Liver (tissue), 9 donors: ENCODE results near the gene GNA14. TPM values are rescaled to one million over a fixed set of nuclear protein-coding genes. Genes with fewer than 3 reads are reported as not detected.

Experiments used
- DNase-seq: peaks from one replicate; pipeline ENCODE4 v3.0.0-alpha.2; 2017; ENCODE audit warnings: low spot score
- H3K27ac ChIP-seq, 2 donors: one replicate each; pipeline ENCODE4 v1.7.0; 2013; ENCODE audit warnings: inconsistent platforms in 2 of 2, low read length in 2 of 2, control low read depth in 1 of 2, low read depth in 1 of 2, mild to moderate bottlenecking in 1 of 2
- H3K27me3 ChIP-seq, 4 donors: one replicate each; pipeline versions ENCODE4 v1.6.1 to v1.7.0; 2013; ENCODE audit warnings: low read length in 3 of 4, inconsistent platforms in 1 of 4, mild to moderate bottlenecking in 1 of 4, moderate library complexity in 1 of 4; ENCODE audit not compliant: control insufficient read depth in 4 of 4, insufficient read depth in 4 of 4
- H3K36me3 ChIP-seq, 4 donors: one replicate each; pipeline versions ENCODE4 v1.6.1 to v1.7.0; 2013; ENCODE audit warnings: low read length in 3 of 4, mild to moderate bottlenecking in 3 of 4, low read depth in 1 of 4, moderate library complexity in 1 of 4; ENCODE audit not compliant: control insufficient read depth in 4 of 4, insufficient read depth in 3 of 4
- H3K4me1 ChIP-seq, 4 donors: one replicate each; pipeline versions ENCODE4 v1.6.1 to v1.7.0; 2013; ENCODE audit warnings: low read length in 3 of 4, mild to moderate bottlenecking in 3 of 4, moderate library complexity in 1 of 4; ENCODE audit not compliant: control insufficient read depth in 4 of 4, insufficient read depth in 4 of 4
- H3K4me3 ChIP-seq, 3 donors: one replicate each; pipeline versions ENCODE4 v1.6.1 to v1.7.0; 2013; ENCODE audit warnings: low read length in 3 of 3, control low read depth in 1 of 3, low read depth in 1 of 3, mild to moderate bottlenecking in 1 of 3
- H3K9ac ChIP-seq, 2 donors: one replicate each; pipeline ENCODE4 v1.7.0; 2013; ENCODE audit warnings: low read length in 2 of 2, mild to moderate bottlenecking in 2 of 2, moderate library complexity in 2 of 2, control low read depth in 1 of 2, low read depth in 1 of 2
- H3K9me3 ChIP-seq, 4 donors: one replicate each; pipeline versions ENCODE4 v1.6.1 to v1.7.0; 2013; ENCODE audit warnings: low read length in 3 of 4; ENCODE audit not compliant: control insufficient read depth in 4 of 4
- ATF3 ChIP-seq: IDR thresholded peaks from 2 replicates; pipeline ENCODE4 v1.6.1; 2016; ENCODE audit warnings: antibody characterized with exemption
- CTCF ChIP-seq: fragments of 150-350 bp; IDR thresholded peaks from 2 replicates; pipeline ENCODE4 v1.5.1; 2017; ENCODE audit warnings: improper control_type of control experiment, low read depth, low read length; ENCODE audit not compliant: missing input control
- EGR1 ChIP-seq, 2 donors: IDR thresholded peaks; 2 replicates each; pipeline ENCODE4 v1.6.1; 2016 to 2018; ENCODE audit warnings: antibody characterized with exemption in 2 of 2, low read depth in 2 of 2
- FOXA1 ChIP-seq: IDR thresholded peaks from 2 replicates; pipeline ENCODE4 v1.6.1; 2016; ENCODE audit warnings: antibody characterized with exemption
- FOXA2 ChIP-seq: IDR thresholded peaks from 2 replicates; pipeline ENCODE4 v1.6.1; 2016; ENCODE audit warnings: antibody characterized with exemption
- GABPA ChIP-seq, 2 donors: IDR thresholded peaks in 1 of 2; conservative IDR thresholded peaks in 1 of 2; 2 replicates each; pipeline ENCODE4 v1.6.1; 2016; ENCODE audit warnings: antibody characterized with exemption in 2 of 2, mild to moderate bottlenecking in 1 of 2, moderate library complexity in 1 of 2
- HNF4G ChIP-seq: IDR thresholded peaks from 2 replicates; pipeline ENCODE4 v1.6.1; 2016; ENCODE audit warnings: antibody characterized with exemption
- JUND ChIP-seq, 2 donors: IDR thresholded peaks; 2 replicates each; pipeline ENCODE4 v1.6.1; 2016; ENCODE audit warnings: antibody characterized with exemption in 2 of 2
- MAX ChIP-seq: IDR thresholded peaks from 2 replicates; pipeline ENCODE4 v1.6.1; 2016; ENCODE audit warnings: antibody characterized with exemption
- NR2F2 ChIP-seq: IDR thresholded peaks from 2 replicates; pipeline ENCODE4 v1.6.1; 2016; ENCODE audit warnings: antibody characterized with exemption
- RAD21 ChIP-seq, 2 donors: IDR thresholded peaks; 2 replicates each; pipeline ENCODE4 v1.6.1; 2016; ENCODE audit warnings: antibody characterized with exemption in 2 of 2, mild to moderate bottlenecking in 2 of 2
- REST ChIP-seq: IDR thresholded peaks from 2 replicates; pipeline ENCODE4 v1.6.1; 2016; ENCODE audit warnings: antibody characterized with exemption, mild to moderate bottlenecking
- RXRA ChIP-seq, 2 donors: IDR thresholded peaks; 2 replicates each; pipeline ENCODE4 v1.6.1; 2017 to 2018; ENCODE audit warnings: antibody characterized with exemption in 2 of 2, mild to moderate bottlenecking in 1 of 2
- SP1 ChIP-seq: IDR thresholded peaks from 2 replicates; pipeline ENCODE4 v1.6.1; 2018; ENCODE audit warnings: antibody characterized with exemption, mild to moderate bottlenecking
- ZBTB33 ChIP-seq: IDR thresholded peaks from 2 replicates; pipeline ENCODE4 v1.6.1; 2016; ENCODE audit warnings: antibody characterized with exemption
- WGBS: extraction: QIAGEN DNeasy Blood & Tissue Kit; methylation state at CpG from one replicate; pipeline ENCODE4 v1.1.7; 2013; 5-methylcytosine and 5-hydroxymethylcytosine counted together
- polyA plus RNA-seq, 2 donors: library from polyadenylated mRNA; stranded (reverse) in 1 of 2; unstranded in 1 of 2; fragments of 200-250 nt in 1 of 2; fragments of >200 nt in 1 of 2; fragmentation: Nextera tagmentation in 1 of 2; extraction: Ambion mirVana in 1 of 2; gene quantifications; one replicate each; pipeline versions ENCODE4 v1.2.1 to v1.2.3, GENCODE V29; 2013 to 2015
- total RNA-seq, 2 donors: library from RNA; depleted of rRNA; stranded (reverse); fragments of >200 nt; gene quantifications; one replicate each; pipeline ENCODE4 v1.2.3, GENCODE V29; 2014
- donor health status: healthy.
- donor health status: healthy.
- donor health status: healthy.
- donor health status: healthy.
- donor health status: healthy.

The GNA14 gene
- total and polyA plus RNA-seq, 4 donors = 1.1 to 5.4 (median 2.9) TPM

GRCh38 chr9:77464661-77465060, 183.5 kb downstream of the GNA14 start (continued):
- TF ChIP-seq MAX (no peak), HNF4G (no peak), ATF3 (no peak)

- WGBS = 72% methylated on average over 3 of the region's 3 CpGs
- Histone ChIP-seq H3K27me3 (no peaks in the 10 kb centered on the region), H3K36me3 (no peaks in the 10 kb centered on the region), H3K4me1 (no peaks in the 10 kb centered on the region), H3K4me3 (no peak overlapping the region), H3K9ac (no peak overlapping the region), H3K27ac (no peak overlapping the region), H3K9me3 (no peaks in the 10 kb centered on the region)
- TF ChIP-seq RXRA (IDR thresholded peaks at IDR 0.05) (no peak), NR2F2 (no peak), FOXA2 (no peak), ZBTB33 (no peak), FOXA1 (no peak), ATF3 (no peak), REST (no peak), GABPA (IDR thresholded peaks at IDR 0.05 in 1 of 2, conservative IDR thresholded peaks at IDR 0.05 in 1 of 2) (no peak), CTCF (no peak), EGR1 (IDR thresholded peaks at IDR 0.05; ENCODE audit: low read depth in 2 of 2) (no peak), SP1 (no peak), MAX (no peak), JUND (IDR thresholded peaks at IDR 0.05) (no peak), RAD21 (IDR thresholded peaks at IDR 0.05) (no peak)
- no peak for DNase-seq
Observed at GRCh38 chr9:77463151-77463550, 185.0 kb downstream of the GNA14 start.
